ENCODE measurements around the gene MRPS5.
"Not testable (repeated sequence)": the region's sequence is repeated elsewhere in the genome, so short reads cannot be mapped to it uniquely, and the experiment has no call there.

The MRPS5 gene

DNA sequence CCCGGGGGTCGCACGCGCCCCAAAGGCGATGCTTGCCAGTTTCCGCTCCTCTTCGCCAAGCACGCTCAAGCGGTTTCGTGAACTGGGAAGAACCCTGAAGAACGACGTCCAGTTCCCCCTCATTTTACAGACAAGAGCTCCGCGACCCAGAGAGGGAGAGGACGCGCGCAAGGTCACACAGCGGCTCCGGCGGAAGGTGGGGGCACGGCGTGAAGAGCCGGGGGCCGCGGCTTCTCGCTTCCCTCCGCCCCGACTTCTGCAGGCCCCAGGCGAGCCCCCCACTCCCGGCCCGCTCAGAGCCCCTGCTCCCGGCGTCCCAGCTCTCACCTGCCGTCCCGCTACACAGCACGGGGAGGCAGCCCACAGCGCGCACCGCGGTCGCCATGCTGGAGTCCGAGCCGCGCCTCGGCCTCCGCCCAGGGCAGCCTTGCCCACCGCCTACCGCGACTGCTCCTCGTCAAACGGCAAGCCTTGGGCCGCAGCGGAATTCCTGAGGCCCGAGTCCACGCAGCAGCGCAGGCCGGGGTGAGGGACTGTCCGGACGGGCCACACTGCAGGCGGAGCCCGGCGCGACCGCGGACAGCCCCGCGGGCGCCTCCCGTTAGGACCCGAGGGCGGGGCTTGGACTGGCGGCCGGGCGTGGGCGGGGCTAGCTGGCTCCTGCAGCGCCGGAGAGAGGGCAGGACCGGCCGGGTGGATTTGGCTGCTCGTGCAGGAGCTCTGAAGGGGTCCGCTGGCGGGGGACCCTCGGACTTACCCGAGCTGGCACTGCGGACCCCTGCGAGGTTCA is at the start of gene MRPS5:
MRPS5 (minus strand) TSS at position 402 of the 790 bp plus-strand sequence; CDS start at position 385, 17 bp downstream.
- peak; percentile 53 for DNase-seq

DNA sequence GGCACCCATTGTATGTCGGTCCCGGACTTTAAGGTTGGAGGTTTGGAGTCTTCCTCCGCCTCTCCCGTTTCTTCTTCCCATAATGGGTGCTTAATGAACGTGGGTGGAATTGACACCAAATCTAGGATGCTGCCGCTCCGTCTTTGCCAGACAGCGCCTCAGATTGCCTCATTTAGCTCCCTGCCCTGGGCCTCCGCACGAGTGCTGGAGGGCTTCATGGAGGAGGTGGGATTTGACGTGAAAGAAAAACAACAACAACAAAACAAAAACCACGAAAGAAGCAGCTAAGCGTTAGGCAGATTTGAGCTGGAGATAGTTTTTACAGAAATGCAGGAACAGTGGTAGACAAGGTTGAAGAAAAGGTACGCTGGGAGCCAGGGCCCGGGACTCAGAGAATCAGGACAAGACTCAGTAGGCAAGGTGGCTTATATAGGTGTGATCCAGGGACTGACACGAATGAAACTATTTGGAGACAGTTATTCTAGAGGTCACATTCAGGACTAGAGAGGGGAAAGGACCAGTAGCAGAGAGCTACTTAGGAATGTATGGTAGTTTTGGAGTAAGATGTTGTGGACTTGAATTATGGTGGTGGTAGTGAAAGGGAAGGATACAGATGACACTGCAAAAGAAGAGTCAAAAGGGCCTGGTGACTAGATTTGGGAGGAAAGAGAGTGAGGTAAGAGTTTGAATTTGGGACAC is 44.6 kb upstream of the MRPS5 start:
- DNase-seq = no peak

DNA sequence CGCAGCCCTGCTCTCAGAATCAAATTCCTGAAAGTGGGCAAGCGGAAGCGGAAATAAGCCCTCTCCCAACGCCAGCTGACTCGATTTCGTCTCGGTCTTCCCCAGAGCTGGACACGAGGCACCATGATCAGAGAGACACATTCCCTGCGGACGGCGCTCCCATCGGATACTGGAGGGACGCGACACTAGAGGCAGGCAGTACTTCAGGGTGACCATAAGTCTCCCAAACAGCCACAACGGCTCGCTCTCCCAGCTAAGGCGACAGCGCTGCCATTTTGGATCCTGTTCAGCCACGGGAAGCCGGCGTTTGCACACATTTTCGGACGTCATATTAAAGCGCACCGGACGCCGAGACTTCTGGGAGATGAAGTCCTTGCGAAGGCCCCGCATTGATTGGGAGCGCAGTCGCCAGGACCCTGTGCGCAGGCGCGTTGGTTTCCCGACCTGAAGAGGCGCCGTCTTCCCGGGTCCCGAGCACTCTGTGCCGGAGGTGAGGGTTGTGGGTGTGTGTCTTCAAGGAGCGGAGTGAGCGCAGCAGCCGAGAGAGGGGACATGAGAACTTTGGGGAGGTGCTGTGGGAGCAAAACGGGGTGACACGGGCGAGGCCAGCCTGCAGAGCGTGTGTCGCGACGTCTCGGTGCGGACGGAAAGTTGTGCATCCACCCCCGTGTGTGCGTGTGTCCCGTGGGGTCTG is 43.9 kb upstream of the MRPS5 start, which contains the start of gene ZNF2:
ZNF2 (plus strand) TSS at position 439 of the 694 bp plus-strand sequence. CDS start 10,418 bp downstream, outside the sequence.
- peak; percentile 98 for DNase-seq

GRCh38 chr2:95165030-95165370 is 43.4 kb upstream of the MRPS5 start:
- DNase-seq = no peak

- peak; percentile 16 for DNase-seq
Observed at GRCh38 chr2:95159690-95160449, 38.3 kb upstream of the MRPS5 start, which contains the start of gene ZNF514. Gene ZNF514, minus strand, starts transcription at chr2:95159848. Its CDS starts 6,595 bp downstream, at chr2:95153253.

GRCh38 chr2:95158891-95159619 is 37.4 kb upstream of the MRPS5 start:
- peak; percentile 1 for DNase-seq

GRCh38 chr2:95158441-95158840 is 36.8 kb upstream of the MRPS5 start:
- DNase-seq = no peak

DNA sequence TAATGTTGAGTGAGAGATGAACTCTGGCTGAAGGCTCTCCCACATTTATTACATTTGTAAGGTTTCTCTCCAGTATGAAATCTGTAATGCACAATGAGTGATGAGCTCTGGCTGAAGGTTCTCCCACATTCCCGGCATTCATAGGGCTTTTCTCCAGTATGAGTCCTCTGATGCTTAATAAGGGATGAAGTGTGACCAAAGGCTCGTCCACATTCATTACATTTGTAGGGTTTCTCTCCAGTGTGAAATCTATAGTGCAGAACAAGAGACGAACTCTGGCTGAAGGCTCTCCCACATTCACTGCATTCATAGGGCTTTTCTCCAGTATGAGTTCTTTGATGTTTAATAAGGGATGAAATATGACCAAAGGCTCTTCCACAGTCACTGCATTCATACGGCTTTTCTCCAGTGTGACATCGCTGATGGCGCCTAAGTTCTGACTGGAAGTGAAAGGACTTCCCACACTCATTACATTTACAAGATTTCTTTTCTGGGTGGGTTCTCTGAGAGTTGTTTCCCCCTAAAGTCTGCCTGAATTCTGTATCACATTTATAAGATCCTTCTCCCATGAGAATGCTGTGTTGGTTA is 27.9 kb upstream of the MRPS5 start:
- no peak for DNase-seq

- DNase-seq = no peak
Observed at GRCh38 chr2:95143838-95144237, 22.2 kb upstream of the MRPS5 start.

DNA sequence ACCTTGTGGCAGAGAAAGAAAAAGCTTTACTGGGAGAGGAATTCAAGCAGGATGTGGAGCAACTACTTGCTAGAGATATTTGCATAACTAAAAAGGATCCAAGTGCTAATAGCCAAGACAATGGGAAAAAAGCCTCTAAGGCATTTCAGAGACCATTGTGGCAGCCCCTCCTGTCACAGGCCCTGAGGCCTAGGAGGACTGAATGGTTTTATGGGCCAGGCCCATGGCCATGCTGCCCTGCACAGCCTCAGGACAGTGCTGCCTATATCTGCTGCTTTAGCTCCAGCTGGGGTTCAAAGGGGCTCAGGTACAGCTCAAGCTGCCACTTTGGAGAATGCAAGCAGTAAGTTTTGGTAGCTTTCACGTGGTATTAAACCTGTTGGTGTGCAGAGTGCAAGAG is 17.1 kb upstream of the MRPS5 start:
- no peak for DNase-seq

GRCh38 chr2:95122197-95122551 is 566 bp upstream of the MRPS5 start:
- DNase-seq = no peak

GRCh38 chr2:95121093-95121406 is 558 bp downstream of the MRPS5 start:
- DNase-seq = peak; percentile 1

- DNase-seq = peak; percentile 13
Observed at GRCh38 chr2:95115418-95115817, 6.2 kb downstream of the MRPS5 start.

GRCh38 chr2:95113464-95113863 is 8.1 kb downstream of the MRPS5 start:
- DNase-seq = no peak

DNA sequence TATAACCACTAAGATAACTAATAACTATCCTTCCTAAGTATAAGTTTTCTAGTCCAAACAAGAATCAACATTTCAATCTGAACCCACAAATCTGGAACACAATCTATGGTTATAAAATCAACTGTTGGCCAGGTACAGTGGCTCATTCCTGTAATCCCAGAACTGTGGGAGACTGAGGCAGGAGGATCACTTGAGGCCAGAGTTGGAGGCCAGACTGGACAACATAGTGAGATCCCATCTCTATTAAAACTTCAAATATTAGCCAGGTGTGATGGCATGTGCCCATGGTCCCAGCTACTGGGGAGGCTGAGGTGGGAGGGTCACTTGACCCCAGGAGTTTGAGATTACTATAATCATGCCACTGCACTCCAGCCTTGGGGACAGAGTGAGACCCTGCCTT is 11.2 kb downstream of the MRPS5 start:
- DNase-seq = no peak

GRCh38 chr2:95109260-95109659 is 12.3 kb downstream of the MRPS5 start:
- no peak for DNase-seq

DNA sequence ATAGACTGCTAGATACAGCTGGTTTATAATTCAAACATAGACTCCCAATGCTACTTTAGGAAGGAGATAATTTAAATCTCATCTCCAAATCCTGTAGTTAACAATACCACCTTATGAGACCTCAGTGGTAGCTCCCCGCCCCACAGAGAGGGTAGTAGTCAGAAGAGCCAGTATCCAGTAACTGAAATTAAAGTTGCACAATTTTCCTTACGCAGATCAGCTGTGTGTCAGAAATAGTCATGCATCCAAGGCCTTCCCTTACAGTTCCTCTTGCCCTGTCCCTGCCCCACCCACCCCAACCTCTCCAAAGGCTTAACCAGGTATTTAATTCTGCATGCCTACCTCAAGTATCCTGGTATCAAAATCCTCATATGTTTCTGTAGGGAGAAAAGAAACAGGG is 15.5 kb downstream of the MRPS5 start:
- DNase-seq = no peak

GRCh38 chr2:95104606-95105005 is 17.0 kb downstream of the MRPS5 start:
- no peak for DNase-seq

DNA sequence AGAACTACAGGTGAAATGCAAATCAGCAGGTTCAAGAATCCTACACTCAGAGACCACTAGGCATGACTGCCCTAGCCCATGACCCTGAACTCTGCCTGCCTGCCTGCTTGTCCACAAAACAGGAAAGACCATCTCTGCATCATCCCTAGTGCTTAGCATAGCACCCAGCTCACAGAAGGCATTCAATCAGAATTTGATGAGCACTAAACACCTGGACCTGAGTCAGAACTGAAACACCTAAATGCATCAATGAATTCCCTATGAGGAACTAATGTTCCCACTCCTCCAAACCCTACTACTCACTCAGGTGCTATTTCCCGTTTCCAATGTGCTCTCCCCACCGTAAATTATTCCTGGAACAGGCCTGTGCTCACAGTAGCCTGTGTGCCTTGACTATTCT is 21.7 kb downstream of the MRPS5 start:
- DNase-seq = no peak

DNA sequence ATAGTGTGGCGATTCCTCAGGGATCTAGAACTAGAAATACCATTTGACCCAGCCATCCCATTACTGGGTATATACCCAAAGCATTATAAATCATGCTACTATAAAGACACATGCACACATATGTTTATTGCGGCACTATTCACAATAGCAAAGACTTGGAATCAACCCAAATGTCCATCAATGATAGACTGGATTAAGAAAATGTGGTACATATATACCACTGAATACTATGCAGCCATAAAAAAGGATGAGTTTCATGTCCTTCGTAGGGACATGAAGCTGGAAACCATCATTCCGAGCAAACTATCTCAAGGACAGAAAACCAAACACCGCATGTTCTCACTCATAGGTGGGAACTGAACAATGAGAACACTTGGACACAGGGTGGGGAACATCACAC is 23.3 kb downstream of the MRPS5 start:
- DNase-seq = not testable (repeated sequence)

GRCh38 chr2:95091885-95092555 is 29.6 kb downstream of the MRPS5 start:
- DNase-seq = no peak
